Measurements from ENCODE around the gene EPPIN.
"Not testable (repeated sequence)": the region's sequence is repeated elsewhere in the genome, so short reads cannot be mapped to it uniquely, and the experiment has no call there.

Gene EPPIN

DNA sequence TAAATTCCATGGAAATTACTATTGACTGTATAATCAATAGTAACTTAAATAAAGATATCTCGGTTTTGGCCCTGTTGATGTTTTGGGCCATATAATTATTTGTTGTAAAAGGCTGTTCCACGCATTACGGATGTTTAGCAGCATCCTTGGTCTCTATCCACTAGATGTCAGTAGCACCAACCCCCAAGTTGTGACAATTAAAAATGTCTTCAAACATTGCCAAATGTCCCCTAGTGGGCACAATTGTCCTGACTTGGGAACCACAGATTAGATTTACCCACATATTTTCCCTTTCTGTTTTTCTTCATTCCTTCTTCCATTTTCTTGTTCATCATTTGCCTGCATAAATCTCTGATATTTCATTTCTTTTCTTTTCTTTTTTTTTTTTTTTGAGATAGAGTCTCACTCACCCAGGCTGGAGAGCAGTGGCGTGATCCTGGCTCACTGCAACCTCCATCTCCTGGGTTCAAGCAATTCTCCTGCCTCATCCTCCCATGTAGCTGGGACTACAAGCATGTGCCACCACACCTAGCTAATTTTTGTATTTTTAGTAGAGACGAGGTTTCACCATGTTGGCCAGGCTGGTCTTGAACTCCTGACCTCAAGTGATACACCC, 45.5 kb upstream of the EPPIN start:
- Histone ChIP-seq H3K9ac (ENCODE audit: low read length) (no peak overlapping the region), H3K27ac (ENCODE audit: low read depth, low read length) (no peak overlapping the region), H3K27me3 (ENCODE audit: low read length) (no peaks in the 10 kb centered on the region), H3K4me3 (ENCODE audit: insufficient read depth, low read length, poor library complexity, severe bottlenecking) (no peak overlapping the region), H3K9me3 (ENCODE audit: insufficient read depth, low read length) (no peaks in the 10 kb centered on the region), H3K9me2 (replicated peaks; ENCODE audit: insufficient read depth, low read length) (no peaks in the 10 kb centered on the region), H3K79me2 (ENCODE audit: insufficient read depth, low read length) (no peaks in the 10 kb centered on the region), H3F3A (ENCODE audit: insufficient read depth) (no peaks in the 10 kb centered on the region), H3K4me2 (ENCODE audit: low read depth, low read length, poor library complexity, severe bottlenecking) (no peak overlapping the region), H2AFZ (ENCODE audit: low read depth, low read length, severe bottlenecking) (no peak overlapping the region), H4K20me1 (ENCODE audit: low read depth, low read length) (no peaks in the 10 kb centered on the region), H3K36me3 (ENCODE audit: low read length) (no peaks in the 10 kb centered on the region)
- TF ChIP-seq, protein P1, sequence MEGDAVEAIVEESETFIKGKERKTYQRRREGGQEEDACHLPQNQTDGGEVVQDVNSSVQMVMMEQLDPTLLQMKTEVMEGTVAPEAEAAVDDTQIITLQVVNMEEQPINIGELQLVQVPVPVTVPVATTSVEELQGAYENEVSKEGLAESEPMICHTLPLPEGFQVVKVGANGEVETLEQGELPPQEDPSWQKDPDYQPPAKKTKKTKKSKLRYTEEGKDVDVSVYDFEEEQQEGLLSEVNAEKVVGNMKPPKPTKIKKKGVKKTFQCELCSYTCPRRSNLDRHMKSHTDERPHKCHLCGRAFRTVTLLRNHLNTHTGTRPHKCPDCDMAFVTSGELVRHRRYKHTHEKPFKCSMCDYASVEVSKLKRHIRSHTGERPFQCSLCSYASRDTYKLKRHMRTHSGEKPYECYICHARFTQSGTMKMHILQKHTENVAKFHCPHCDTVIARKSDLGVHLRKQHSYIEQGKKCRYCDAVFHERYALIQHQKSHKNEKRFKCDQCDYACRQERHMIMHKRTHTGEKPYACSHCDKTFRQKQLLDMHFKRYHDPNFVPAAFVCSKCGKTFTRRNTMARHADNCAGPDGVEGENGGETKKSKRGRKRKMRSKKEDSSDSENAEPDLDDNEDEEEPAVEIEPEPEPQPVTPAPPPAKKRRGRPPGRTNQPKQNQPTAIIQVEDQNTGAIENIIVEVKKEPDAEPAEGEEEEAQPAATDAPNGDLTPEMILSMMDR (IDR thresholded peaks at IDR 0.05; ENCODE audit: insufficient read depth, low read length, poor library complexity, severe bottlenecking): peak; percentile 87
- no peak for TF ChIP-seq EZH2phosphoT487 (conservative IDR thresholded peaks at IDR 0.05; ENCODE audit: low read length)

DNA sequence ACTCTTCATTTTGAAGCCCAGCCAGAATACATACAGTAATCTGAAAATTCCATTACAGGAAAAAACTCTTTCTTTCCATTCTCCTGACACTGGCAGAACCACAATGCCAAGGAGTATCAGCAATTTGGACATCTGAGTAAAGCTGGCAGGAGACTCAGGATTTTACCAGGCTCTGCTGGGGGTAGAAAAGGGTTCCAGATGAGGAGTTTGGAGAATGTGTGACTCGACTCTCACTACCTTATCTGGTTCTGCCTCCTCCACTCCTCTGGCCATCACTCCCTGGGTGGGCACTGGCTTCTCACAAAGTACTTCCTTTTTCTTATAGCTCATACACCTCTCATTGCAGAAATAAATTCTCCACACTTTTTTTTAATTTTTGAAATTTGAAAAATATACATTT, 42.5 kb upstream of the EPPIN start:
- H3K27ac ChIP-seq (ENCODE audit: low read depth, low read length): no peak overlapping the region
- H3K9ac ChIP-seq (ENCODE audit: low read length): no peak overlapping the region
- no peaks in the 10 kb centered on the region for H3K27me3 ChIP-seq (ENCODE audit: low read length)
- H3K4me3 ChIP-seq (ENCODE audit: insufficient read depth, low read length, poor library complexity, severe bottlenecking): no peak overlapping the region
- H4K20me1 ChIP-seq (ENCODE audit: low read depth, low read length): no peaks in the 10 kb centered on the region
- H3K79me2 ChIP-seq (ENCODE audit: insufficient read depth, low read length): no peaks in the 10 kb centered on the region
- H3F3A ChIP-seq (ENCODE audit: insufficient read depth): no peaks in the 10 kb centered on the region
- H2AFZ ChIP-seq (ENCODE audit: low read depth, low read length, severe bottlenecking): no peak overlapping the region
- H3K36me3 ChIP-seq (ENCODE audit: low read length): no peaks in the 10 kb centered on the region
- TF ChIP-seq, protein P1 (IDR thresholded peaks at IDR 0.05; ENCODE audit: insufficient read depth, low read length, poor library complexity, severe bottlenecking): no peak
- TF ChIP-seq EZH2phosphoT487 (conservative IDR thresholded peaks at IDR 0.05; ENCODE audit: low read length): no peak
- no peaks in the 10 kb centered on the region for H3K9me2 ChIP-seq (replicated peaks; ENCODE audit: insufficient read depth, low read length)
- H3K4me2 ChIP-seq (ENCODE audit: low read depth, low read length, poor library complexity, severe bottlenecking): no peak overlapping the region
- H3K9me3 ChIP-seq (ENCODE audit: insufficient read depth, low read length): no peaks in the 10 kb centered on the region

DNA sequence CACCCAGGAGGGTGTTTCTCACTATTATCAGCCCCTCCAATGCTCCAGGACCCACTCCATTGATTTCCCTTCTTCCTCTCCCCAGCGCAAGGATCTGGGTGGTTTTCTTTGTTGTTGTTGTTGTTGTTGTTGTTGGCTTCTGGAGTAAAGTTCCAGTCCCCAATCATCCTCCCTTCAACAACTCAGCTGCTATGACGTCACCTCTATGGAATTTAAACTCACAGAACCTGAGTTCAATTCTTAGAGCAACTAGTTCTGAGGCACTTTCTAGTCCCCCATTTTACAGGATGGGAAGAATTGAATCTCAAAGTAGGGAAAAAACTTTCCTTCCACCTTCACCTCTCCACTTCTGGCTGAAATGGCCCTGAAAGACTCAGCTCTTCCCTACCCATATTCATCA, 41.6 kb upstream of the EPPIN start:
- H3K9ac ChIP-seq (ENCODE audit: low read length): no peak overlapping the region

DNA sequence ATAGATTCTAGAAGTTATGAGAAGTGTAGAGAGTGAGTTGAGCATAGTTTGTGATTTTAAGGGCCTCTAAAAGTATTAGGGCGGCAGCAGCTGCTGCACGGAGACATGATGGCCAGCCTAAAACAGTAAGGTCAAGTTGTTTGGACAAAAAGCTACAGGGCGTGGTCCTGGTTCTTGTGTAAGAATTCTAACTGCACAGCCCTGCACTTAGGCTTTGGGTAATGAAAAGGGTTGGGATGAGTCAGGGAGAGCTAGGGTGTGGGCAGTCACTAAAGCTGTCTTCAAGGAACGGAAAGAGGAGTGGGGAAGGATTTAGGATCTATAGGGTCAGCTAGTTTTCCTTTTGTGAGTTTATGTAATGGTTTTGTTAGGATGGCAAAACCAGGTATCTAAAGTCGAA, 38.8 kb upstream of the EPPIN start:
- not testable (repeated sequence) for H3K9ac ChIP-seq (ENCODE audit: low read length); H3K36me3 ChIP-seq (ENCODE audit: low read length); H3K9me2 ChIP-seq (replicated peaks; ENCODE audit: insufficient read depth, low read length); H3K27me3 ChIP-seq (ENCODE audit: low read length); H4K20me1 ChIP-seq (ENCODE audit: low read depth, low read length); H3K27ac ChIP-seq (ENCODE audit: low read depth, low read length); H2AFZ ChIP-seq (ENCODE audit: low read depth, low read length, severe bottlenecking); H3K9me3 ChIP-seq (ENCODE audit: insufficient read depth, low read length); H3K4me3 ChIP-seq (ENCODE audit: insufficient read depth, low read length, poor library complexity, severe bottlenecking); H3F3A ChIP-seq (ENCODE audit: insufficient read depth); H3K79me2 ChIP-seq (ENCODE audit: insufficient read depth, low read length); H3K4me2 ChIP-seq (ENCODE audit: low read depth, low read length, poor library complexity, severe bottlenecking)

More for the DNA sequence above, 41.6 kb upstream of the EPPIN start:
- H3K9me3 ChIP-seq (ENCODE audit: insufficient read depth, low read length): no peaks in the 10 kb centered on the region
- no peak overlapping the region for H3K27ac ChIP-seq (ENCODE audit: low read depth, low read length)
- H3K27me3 ChIP-seq (ENCODE audit: low read length): no peaks in the 10 kb centered on the region
- H3K79me2 ChIP-seq (ENCODE audit: insufficient read depth, low read length): no peaks in the 10 kb centered on the region
- H2AFZ ChIP-seq (ENCODE audit: low read depth, low read length, severe bottlenecking): no peak overlapping the region
- H3K4me2 ChIP-seq (ENCODE audit: low read depth, low read length, poor library complexity, severe bottlenecking): no peak overlapping the region
- TF ChIP-seq EZH2phosphoT487 (conservative IDR thresholded peaks at IDR 0.05; ENCODE audit: low read length): no peak
- TF ChIP-seq, protein P1 (IDR thresholded peaks at IDR 0.05; ENCODE audit: insufficient read depth, low read length, poor library complexity, severe bottlenecking): no peak
- no peaks in the 10 kb centered on the region for H3F3A ChIP-seq (ENCODE audit: insufficient read depth)
- H3K9me2 ChIP-seq (replicated peaks; ENCODE audit: insufficient read depth, low read length): no peaks in the 10 kb centered on the region
- no peak overlapping the region for H3K4me3 ChIP-seq (ENCODE audit: insufficient read depth, low read length, poor library complexity, severe bottlenecking)
- H3K36me3 ChIP-seq (ENCODE audit: low read length): no peaks in the 10 kb centered on the region
- H4K20me1 ChIP-seq (ENCODE audit: low read depth, low read length): no peaks in the 10 kb centered on the region

DNA sequence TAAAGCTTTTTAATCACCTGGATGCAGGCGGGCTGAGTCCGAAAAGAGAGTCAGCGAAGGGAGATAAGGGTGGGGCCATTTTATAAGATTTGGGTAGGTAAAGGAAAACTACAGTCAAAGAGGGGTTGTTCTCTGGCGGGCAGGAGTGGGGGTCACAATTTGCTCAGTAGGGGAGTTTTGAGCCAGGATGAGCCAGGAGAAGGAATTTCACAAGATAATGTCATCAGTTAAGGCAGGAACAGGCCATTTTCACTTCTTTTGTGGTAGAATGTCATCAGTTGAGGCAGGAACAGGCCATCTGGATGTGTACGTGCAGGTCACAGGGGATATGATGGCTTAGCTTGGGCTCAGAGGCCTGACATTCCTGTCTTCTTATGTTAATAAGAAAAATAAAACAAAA, 37.1 kb upstream of the EPPIN start:
- not testable (repeated sequence) for H3K4me3 ChIP-seq (ENCODE audit: insufficient read depth, low read length, poor library complexity, severe bottlenecking); H3K4me2 ChIP-seq (ENCODE audit: low read depth, low read length, poor library complexity, severe bottlenecking); H3K9ac ChIP-seq (ENCODE audit: low read length); H3K36me3 ChIP-seq (ENCODE audit: low read length); H3K27ac ChIP-seq (ENCODE audit: low read depth, low read length); H3F3A ChIP-seq (ENCODE audit: insufficient read depth); H3K79me2 ChIP-seq (ENCODE audit: insufficient read depth, low read length); H3K9me2 ChIP-seq (replicated peaks; ENCODE audit: insufficient read depth, low read length); H2AFZ ChIP-seq (ENCODE audit: low read depth, low read length, severe bottlenecking); H4K20me1 ChIP-seq (ENCODE audit: low read depth, low read length); H3K9me3 ChIP-seq (ENCODE audit: insufficient read depth, low read length); H3K27me3 ChIP-seq (ENCODE audit: low read length)

Data from SU-DHL-6 (cell line).